HL-60 (cell line): ENCODE data around the gene AADACL3.

ENCODE experiments used
- CTCF ChIP-seq: IDR thresholded peaks from one replicate; pipeline ENCODE4 v1.5.1; 2011; ENCODE audit warnings: low read length, control low read depth, inconsistent platforms; ENCODE audit not compliant: insufficient read depth
- REST ChIP-seq: IDR thresholded peaks from 2 replicates; pipeline ENCODE4 v1.6.1; 2012; ENCODE audit warnings: low read depth; ENCODE audit not compliant: insufficient replicate concordance

DNA sequence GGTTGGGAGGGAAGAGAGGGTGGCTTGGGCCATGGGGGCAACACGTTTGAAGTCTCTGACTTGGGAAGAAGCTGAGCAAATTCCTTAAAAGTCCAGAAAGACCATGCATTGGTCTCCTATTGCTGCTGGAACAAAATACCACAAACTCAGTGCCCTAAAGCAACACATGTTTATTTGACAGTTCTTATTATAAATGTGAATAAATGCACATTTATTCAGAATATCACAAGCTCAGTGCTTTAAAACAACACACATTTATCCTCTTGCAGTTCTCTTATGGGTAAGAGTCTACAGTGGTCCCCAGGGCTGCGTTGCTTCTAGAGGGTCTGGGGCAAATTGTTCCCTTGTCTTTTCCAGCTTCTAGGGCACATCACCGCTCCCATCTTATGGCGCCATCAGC lies 47.6 kb downstream of the AADACL3 start:
- TF ChIP-seq CTCF = no peak
- no peak for TF ChIP-seq REST
